Stimulated activated naive CD8-positive, alpha-beta T cell treated with anti-CD3 and anti-CD28 coated beads, Interleukin-15, Interleukin-2, amounts not matched to agents 100 U/mL and 50 U/mL, for 24 hours (primary cell): Measurements from ENCODE around the gene ARSA.
A peak's percentile ranks its signal among the peaks of the same experiment; 100 is the strongest.
"Not testable (repeated sequence)": the region's sequence is repeated elsewhere in the genome, so short reads cannot be mapped to it uniquely, and the experiment has no call there.

Source experiments
- ATAC-seq: fragments of 150-1000 bp; cut with Tn5 transposase; one replicate; pipeline ENCODE4 v1.10.0; 2021
- DNase-seq: peaks from one replicate; pipeline ENCODE4 v3.0.0; 2021

Gene ARSA

DNA sequence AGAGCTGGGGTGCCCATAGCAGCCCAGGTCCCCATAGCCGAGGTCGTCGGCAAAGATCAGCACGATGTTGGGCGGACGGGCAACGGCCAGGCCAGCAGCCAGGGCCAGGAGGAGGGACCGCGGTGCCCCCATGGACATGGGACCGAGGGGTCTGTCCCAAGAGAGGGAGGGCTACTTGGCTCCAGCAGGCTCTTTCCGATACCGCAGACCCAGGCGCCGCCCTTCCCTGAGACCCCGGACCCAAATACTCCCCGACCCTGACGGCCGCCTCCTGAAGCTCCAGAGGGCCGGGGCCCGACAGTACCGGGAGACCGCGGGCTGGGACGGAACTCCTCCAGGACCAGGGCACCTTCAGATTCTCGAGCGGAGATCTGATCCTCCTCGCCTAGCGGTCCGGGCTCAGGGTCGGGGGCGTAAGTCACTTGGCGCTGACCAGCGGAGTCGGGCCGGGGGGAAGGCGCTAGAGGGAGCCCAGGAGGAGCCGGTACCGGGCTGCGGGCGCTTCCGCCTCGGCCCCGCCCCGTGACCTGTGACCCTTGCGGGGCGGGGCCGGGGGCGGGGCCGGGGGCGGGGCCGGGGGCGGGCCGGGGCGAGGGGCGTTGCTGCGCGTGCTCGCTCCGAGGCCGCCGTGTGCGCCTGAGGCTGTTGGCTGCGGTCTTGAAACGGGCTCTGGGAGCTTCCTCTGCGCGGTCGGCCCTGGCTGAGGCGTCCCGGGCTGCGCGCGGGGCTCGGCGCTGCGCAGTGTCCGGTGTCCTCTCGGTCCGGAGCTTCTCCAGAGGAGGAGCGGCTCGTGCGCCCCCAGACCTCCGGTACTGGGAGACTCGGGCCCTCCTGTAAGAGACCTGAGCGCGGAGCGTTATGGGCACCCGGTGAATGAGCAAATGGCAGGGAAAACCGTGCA, at the start of gene ARSA:
Gene ARSA (minus strand): TSS at position 511 of the 901 bp plus-strand sequence. CDS start 373 bp downstream, at position 138.
- ATAC-seq, result peak; percentile 91
- DNase-seq, result peak; percentile 76

DNA sequence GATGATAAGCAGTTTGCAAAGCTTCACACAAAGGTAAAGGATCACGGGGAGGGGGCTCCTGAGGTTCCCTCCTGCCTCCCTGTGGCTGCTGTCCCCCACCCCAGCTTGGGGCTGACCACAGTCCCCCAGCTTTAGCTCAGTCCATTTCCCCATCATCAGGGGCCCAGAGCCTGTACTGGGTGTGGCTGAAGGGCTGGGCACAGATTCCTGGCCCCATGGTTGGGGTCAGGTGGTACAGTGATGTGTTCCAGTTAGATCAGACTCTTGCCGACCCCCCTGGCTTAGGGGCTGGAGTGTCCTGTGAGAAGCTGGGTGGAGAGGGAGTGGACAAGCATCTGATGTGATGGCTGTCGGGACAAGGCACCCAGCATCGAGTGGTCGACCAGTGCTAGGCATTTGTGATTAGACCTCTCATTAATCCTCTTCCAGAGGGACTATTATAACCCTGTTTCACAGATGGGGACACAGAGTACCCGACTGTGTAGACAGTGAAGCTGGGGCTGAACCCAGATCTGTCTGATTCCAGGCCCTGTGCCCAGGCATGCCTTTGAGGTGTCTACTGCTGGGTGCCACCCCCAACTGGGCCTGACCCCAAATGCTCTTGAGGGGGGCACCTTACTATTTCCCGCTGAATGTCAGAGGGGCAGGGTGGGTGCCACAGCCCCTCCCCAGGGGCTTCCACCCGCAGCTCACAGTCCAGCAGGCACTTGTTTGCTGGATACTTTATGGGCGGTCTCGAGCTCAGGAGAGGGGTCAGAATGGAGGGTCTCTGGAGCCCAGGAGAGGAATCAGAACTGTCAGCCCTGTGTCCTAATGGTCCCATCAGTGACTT, 48.9 kb upstream of the ARSA start:
- ATAC-seq (no peak), DNase-seq (no peak)

DNA sequence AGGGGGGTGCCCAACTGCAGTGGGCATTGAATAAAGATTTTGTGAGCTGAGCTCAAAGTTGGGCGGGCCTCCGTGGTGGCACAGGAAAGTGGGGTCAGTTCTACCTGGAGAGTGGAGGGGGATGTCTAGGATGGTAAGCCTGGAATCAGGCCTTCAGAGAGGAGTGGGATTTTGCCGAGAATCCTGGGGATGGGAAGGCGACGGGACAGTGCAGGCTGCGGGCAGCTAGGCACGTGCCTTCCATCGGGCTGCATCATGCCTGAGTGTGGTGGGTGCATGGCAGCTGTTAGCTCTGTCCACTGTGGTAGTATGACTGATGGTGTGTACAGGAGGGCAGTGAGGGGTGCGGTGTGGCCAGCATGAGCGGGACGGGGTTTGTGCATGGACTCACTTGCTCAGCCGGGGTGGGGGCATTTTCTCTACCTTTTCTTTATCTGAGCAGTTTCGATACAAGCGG, 48.3 kb upstream of the ARSA start:
- no peak for ATAC-seq
- no peak for DNase-seq

DNA sequence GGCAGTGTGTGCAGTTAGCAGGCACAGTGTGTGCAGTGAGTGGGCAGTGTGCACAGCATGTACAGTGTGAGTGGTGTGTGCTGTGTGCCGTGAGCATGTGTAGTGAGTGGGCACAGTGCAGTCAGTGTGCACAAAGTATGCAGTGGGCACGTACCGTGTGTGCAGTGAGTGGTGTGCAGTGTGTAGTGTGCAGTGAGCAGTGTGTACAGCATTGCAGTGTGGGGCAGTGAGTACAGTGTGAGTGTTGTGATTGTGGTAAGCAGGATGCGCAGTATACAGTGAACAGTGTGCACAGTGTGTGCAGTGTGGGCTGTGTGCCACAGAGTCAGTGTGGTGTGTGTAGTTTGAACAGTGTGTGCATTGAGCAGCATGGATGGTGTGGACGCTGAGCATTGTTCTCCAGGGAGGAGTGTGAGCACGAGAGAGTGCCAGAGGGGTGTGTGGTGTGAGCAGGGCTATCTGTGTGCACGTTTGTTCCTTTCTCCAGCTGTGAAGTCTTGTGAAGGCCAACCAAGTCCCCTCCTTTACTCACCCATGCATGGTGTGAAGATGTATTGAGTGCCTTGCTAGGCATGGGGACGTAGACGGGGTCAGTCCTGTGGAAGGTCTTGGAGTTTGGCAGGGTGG, 47.7 kb upstream of the ARSA start:
- DNase-seq (no peak), ATAC-seq (peak; percentile 8)

DNA sequence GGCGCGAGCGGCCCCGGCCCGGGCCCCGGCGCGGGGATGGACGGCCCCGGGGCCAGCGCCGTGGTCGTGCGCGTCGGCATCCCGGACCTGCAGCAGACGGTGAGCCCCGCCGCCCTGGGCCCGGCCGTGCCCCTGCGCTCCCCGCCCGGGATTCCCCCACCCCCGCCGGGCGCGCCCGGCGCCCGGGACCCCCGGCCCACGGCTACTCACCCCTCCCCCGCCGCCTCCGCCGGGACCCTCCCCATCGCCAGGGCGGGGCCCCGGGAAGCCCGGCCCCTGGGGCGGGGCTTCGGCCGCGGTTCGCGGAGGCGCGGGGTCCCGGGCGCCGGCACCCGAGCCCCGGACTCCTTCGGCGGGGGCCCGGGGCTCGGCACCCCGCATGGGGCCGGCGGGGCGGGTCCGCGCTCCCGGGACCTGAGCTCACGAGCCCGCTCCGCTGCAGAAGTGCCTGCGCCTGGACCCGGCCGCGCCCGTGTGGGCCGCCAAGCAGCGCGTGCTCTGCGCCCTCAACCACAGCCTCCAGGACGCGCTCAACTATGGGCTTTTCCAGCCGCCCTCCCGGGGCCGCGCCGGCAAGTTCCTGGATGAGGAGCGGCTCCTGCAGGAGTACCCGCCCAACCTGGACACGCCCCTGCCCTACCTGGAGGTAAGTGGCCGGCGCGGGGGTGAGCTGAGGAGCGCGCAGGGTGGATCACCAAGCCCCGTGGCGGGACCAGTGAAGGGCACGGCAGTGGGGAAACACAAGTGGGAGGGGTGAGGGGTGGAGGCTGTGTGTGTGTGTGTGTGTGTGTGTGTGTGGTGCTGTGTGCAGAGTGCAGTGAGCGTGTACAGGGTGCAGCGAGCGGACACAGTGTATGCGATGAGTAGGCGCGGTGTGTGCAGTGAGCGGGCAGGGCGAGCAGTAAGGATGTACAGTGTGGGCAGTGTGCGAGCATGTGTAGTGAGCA, 46.9 kb upstream of the ARSA start:
- peak; percentile 7 for ATAC-seq
- peak; percentile 22 for DNase-seq

DNA sequence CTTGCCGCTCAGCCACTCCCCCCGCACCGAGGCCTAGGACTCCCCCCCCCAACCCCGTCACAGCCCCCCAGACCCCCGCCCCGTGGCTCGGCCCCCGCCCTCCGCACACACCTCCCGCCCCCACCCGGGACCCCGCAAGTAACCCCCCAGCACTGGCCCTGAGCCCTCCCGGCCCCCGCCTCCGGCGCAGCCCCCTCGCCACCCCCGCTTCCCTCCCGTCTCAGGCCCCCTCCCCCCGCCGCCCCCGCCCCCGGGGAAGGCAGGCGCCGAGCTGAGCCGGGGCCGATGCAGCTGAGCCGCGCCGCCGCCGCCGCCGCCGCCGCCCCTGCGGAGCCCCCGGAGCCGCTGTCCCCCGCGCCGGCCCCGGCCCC, 46.2 kb upstream of the ARSA start:
- ATAC-seq, result no peak

DNA sequence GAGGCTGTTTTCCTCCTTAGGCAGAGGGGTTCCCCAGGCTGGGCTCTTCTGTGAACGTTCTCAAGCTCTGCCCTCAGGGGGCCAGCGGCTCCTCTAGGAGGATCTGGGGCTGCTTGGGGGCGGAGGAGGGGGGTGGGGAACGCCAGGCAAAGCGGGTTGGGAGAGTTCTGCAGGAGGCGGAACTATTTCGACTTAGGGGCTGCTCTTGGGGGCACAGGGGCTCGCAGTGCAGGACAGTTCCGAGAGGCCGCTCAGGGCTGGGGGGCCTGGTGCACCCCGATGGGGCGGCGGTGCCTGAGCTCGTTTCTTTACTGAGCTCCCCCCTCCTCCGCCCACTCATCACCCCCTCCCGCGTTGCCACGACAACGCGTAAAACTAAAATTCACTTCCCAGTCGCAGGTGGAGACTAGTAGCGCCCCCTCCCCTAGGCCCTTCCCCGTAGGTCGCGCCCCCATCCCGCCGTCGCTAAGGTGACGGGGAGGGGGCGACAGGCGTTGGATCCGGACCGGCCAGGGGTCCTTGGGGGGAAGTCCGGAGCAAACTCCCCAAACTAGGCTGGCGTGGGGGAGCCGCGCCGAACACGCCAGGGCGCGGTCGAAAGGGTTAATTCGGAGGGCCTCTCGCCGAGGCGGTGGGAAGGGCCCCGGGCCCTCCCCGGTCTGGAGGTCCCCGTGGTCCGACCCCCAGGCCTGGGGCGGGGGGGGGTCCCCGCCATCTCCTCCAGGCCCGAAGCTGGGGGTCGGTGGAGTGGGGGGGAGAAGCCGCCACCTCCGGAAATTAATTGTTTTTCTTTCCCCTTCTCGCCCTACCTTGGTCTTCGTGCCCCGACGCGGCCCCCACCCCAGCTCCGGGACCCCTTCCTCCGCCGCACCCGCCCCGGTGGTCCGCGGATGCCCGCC, 45.5 kb upstream of the ARSA start:
- no peak for ATAC-seq
- DNase-seq, result no peak

More for the DNA sequence above, 46.2 kb upstream of the ARSA start:
- no peak for DNase-seq

DNA sequence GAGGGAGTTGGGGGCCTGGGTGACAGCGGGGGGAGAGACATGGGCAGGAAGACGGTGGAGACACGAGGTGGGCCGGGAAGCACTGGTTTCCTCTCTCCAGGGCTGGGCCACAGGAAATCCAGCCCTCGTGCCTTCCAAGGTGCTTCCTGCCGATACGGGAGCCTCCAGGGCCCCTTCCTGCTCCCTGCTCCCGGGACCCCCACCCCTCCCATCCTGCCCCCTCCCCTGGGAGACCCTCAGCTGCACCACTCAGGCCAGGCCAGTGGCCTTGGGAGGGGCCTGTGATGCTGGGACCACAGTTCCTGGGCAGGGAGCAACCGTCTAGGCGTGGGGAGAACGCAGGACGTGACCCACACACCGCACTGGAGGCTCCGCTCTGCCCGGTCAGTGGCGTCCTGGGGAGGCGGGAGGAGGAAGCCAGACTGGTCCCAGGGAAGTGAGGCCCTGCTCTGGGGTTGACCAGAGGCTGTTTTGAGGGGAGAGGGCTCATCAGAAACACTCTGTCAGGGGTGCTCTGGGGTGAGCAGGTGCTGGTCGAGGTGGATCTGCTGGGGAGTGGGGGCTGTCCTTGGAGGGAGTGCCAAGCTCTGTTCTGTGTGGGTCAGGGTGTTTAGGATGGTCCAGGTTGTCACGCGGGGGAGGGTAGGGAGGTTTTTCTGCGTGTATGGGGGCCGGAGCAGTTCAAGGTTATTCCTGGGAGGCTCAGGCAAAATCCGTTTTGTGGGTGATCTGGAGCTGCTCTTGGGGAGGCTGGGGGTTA, 44.7 kb upstream of the ARSA start, which contains the start of gene SHANK3:
Gene SHANK3 (plus strand): TSS at position 353 of the 760 bp plus-strand sequence.
- ATAC-seq (no peak), DNase-seq (no peak)

DNA sequence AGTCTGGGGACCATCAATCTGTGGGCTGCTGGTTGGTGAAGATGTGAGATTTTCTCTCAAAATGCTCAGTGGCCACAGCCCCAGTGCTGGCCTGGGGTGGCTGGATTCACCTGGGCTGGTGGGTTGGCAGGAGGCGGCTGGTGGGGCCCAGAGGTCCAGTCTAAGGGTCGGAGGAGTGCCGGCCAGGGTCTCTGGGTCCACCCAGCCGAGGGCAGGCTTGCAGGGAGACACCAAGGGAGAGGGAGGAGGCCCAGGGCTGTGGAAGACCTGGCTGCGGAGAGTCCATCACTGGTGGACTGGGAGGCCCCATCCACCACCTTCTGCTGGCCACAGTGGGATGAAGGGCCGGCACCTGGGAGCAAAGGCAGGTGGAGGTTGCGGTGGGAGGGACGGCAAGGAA, 44.1 kb upstream of the ARSA start:
- DNase-seq, result no peak

DNA sequence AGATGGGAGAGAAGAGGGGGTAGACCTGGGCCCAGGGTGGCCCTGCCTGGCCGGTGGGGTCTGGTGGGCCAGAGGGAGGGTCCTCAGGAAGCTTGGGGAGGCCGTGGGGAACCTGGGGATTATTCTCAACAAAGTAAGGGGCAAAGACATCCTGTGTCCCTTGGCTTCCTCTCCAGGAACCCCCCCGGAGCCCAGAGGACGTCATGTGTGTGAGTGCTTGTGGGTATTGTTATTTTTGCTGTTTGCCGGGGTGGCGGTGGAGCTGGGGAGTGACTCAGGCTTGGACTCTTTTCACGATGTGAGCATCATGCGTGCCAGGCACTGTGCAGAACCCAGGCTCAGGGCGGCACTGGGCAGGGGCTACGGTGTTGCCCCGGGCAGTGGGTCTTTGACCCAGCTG, 43.7 kb upstream of the ARSA start:
- ATAC-seq (no peak), DNase-seq (no peak)

More for the DNA sequence above, 44.1 kb upstream of the ARSA start:
- no peak for ATAC-seq

DNA sequence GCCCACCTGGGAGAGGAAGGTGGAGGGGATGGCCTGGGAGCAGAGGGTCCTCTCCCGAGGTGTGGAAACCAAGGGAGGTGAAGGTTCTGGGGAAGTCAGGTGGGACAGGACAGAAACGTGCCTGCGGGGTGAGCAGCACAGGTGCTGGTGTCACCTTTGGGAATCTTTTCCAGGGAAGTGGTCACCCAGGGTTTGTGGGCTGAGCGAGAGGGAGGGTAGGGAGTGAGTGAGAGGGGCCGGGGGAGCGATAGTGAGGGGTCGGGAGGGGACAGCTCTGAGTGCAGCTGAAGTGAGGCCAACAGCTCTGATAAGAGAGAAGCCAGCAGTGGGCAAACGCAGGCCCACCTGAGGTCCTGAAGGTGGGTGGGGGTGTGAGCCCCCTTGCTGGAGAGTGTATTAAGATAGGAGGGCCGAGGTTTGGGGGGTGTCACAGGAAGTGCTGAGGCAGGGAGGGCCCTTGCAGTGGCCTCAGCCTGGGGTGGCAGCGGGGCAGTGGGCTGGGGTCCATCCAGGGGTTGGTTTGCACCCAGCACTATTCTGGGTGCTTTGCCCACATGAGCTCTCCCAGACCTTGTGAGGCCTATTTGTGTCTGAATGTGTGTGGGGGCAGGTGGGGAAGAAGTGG, 43.1 kb upstream of the ARSA start:
- ATAC-seq (no peak), DNase-seq (no peak)

DNA sequence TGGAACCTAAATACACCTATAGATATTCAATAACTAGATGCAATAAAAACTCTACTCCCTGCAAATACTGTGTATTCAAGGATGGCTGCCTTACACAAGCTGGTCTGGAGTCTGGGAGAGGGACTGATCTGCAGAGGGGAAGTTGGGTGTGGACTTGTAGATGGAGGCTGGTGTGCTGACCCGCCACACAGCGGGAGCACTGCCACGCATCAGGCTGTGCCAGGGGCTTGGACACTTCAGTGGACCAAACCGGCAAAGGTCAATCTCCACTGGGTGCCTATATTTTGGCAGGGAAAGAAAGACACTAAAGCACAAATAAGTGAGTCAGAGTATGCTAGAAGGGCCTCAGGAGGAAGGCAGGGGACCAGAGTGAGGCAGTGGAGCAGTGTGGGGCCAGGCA, 42.6 kb upstream of the ARSA start:
- DNase-seq, result no peak
- ATAC-seq, result no peak

DNA sequence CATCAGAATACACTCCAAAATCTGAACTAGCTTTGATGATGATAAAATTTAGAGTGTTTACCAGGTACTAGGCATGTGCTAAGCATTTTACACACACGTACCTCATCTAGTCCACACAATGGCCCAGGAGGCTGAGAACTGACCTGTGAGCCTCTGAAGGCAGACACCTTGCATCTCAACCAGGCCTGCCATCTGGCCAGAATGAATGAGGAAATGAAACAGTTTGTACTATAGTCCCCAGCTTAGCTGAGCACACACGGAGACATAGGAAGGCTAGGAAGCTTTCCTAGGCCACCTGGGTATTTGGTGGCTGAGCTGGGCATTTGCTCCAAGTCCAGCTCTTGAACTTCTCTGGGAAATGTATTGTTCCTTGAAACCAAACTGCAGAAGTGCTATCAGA, 37.8 kb upstream of the ARSA start:
- DNase-seq (no peak), ATAC-seq (no peak)

DNA sequence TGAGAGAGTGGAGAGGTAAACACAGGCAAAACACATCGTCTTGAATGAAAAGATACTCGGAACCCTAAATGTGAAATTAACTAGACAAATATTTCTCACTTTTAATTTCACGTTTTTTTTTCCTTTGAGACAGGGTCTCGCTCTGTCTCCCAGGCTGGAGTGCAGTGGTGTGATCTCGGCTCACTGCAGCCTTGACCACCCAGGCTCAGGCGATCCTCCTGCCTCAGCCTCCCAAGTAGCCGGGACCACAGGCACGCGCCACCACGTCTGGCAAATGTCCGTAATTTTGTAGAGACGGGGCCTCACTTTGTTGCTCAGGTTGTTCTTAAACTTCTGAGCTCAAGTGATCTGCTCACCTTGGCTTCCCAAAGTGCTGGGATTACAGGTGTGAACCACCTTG, 37.3 kb upstream of the ARSA start:
- ATAC-seq (no peak), DNase-seq (no peak)

DNA sequence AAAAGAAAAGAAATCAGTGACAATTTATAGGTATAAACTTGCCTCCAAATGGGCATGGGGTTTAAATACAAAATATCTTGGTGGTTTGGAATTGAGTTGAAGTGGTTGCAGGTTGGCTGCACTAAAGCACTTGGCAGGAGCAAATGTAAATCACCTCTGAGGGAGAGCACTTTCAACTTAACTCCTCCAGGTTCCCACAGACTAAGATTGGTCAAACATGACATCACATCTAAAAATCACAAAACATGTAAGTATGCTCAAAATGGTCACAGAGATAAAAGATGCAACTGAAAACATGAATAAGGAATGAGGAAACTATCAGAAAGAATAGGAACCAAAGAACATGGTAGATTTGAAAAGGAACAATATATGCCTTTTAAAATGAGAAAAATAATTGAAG, 32.4 kb upstream of the ARSA start:
- DNase-seq, result no peak

DNA sequence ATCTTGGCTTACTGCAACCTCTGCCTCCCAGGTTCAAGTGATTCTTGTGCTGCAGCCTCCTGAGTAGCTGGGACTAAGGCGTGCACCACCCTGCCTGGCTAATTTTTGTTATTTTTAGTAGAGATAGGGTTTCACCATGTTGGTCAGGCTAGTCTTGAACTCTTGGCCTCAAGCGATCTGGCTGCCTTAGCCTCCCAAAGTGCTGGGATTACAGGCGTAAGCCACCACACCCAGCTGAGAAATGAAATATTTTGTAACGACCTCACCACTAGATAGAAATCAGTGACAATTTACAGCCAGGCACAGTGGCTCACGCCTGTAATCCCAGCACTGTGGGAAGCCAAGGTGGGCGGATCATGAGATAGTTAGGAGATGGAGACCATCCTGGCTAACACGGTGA, 31.8 kb upstream of the ARSA start:
- ATAC-seq, result not testable (repeated sequence)

More for the DNA sequence above, 32.4 kb upstream of the ARSA start:
- no peak for ATAC-seq

DNA sequence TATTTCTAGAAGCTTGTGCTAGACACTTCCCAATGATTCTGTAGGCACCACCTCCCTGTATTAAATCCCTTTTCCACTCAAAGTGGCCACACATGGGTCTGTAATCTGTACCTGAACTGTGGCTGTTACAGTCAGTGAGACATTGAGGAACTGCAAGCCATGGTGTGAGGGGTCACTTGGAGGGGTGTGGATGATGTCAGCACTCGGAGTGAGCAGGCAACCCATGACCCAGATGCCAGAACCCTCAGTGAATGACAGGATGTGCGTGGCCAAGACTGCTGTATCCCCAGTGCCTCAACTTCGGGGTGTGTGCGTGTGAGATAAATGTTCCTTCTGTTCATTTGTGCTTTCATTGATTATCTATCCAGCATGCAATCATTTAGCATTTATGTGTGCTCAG, 30.0 kb upstream of the ARSA start:
- no peak for DNase-seq
- no peak for ATAC-seq

More for the DNA sequence above, 31.8 kb upstream of the ARSA start:
- DNase-seq, result not testable (repeated sequence)

DNA sequence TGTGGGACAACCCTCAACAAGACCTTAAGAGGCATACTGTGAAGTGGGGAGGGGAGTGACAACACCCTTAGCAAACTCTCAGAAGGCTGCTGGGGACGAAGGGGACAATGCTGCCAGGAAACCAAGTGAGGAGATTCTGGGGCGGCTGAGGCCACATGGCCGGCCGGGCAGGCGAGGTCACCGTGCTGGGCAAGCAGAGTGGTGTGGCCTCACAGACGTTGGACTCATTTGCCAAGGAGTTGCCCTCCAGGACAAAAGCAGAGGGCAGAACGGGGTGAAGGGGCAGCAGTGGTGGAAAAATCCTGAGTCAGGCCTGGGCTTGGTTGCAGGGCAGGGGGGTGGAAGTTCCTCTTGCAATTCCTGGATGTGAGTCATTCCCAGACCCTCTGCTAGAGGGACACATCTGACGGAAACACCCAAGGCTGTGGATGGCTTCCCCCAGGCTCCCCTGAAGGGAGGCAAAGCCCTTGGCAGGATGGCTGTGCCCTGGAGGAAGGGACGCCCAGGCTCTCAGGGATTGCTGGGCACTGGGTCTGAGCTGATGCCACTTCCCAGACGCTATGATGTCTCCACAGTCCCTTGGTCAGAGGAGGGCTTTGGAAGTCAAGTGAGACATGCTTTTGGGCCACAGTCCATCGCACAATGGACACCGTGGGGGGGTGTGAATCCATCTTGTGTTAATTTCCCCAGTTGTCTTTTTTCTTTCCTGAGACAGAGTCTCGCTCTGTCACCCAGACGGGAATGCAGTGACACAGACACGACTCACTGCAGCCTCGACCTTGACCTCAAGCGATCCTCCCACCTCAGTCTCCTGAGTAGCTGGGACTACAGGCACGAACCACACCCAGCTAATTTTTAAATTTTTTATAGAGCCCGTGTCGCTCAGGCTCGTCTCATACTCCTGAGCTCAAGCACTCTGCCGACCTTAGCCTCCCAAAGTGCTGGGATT, 28.4 kb upstream of the ARSA start:
- DNase-seq (no peak), ATAC-seq (peak; percentile 9)
